Fibroblast of skin of back (primary cell): Measurements from ENCODE around the gene KCTD16.

Experiments
- DNase-seq: peaks from one replicate; pipeline ENCODE4 v3.0.0-alpha.2; 2013

KCTD16 gene

DNA sequence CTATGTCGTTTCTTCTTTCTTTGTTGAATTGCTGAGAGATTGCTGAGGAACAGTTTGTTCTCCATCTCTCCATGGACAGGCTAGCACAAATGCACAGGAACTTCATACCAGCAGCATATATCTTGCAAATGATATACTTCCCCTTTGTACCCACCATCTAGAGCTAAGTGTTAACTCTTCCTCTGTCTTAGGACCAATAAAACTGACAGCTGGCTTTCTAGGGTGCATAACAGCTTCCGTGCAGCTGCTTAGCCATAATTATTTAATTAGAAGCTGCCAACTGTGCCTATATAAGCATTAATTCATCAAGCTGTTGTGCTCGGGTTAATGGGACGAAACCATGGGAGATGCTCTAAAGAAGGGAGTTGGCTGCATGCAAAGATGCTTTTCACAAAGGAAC, 38.7 kb downstream of the KCTD16 start:
- no peak for DNase-seq

- no peak for DNase-seq
Measured at GRCh38 chr5:144210655-144211054, 40.0 kb downstream of the KCTD16 start.

- DNase-seq: no peak
Measured at GRCh38 chr5:144219869-144220268, 49.2 kb downstream of the KCTD16 start.

DNA sequence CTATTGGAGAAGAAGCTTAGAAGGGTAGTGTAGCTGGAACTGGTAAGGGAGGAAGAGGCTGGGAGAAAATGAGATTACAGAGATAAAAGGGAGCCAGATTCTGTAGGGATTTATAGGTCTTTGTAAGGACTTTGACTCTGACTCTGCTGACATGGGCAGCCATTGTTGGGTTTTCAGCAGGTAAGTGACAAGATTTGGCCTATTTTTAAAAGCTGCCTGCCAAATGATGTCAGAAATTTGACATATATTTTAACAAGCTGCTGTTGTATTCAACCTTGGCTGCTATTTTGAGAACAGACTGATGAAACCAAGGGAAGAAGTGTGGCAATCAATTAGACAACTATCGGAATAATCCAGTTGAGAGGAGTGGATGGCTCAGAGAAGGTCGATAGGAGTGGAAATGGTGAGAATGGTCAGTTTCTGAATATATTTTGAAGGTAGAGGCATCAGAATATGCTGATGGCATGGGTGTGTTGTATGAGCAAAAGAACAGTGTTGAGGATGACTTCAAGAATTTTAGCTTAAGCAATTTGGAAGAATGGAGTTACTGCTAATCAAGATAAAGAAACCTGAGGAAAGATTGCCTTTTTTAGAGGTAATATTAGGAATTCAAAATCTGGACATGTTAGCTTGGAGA, 56.8 kb downstream of the KCTD16 start:
- DNase-seq: no peak

- DNase-seq: no peak
Measured at GRCh38 chr5:144230806-144231205, 60.1 kb downstream of the KCTD16 start.

DNA sequence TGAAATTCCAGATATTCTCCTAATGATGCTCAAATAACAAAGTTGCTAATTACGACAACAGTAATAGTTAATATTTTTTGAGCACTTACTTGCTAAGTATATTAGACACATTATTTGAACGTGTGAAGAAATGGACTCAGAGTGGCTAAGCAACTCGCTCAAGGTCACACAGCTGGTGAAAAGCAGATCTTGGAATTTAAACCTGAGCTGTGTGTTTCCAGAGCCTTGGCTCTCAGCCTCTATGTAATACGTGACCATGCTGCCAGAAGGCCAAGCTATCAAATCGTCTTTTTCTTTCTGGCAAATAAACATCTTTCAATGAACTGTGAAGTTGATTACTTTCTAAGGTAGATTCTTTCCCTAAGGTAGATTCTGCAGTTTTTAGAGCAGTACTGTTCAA, 61.6 kb downstream of the KCTD16 start:
- no peak for DNase-seq

- DNase-seq: no peak
Measured at GRCh38 chr5:144236499-144236898, 65.8 kb downstream of the KCTD16 start.

- DNase-seq: no peak
Measured at GRCh38 chr5:144237851-144238250, 67.2 kb downstream of the KCTD16 start.

- DNase-seq: peak; percentile 12
Measured at GRCh38 chr5:144247131-144247530, 76.5 kb downstream of the KCTD16 start.

DNA sequence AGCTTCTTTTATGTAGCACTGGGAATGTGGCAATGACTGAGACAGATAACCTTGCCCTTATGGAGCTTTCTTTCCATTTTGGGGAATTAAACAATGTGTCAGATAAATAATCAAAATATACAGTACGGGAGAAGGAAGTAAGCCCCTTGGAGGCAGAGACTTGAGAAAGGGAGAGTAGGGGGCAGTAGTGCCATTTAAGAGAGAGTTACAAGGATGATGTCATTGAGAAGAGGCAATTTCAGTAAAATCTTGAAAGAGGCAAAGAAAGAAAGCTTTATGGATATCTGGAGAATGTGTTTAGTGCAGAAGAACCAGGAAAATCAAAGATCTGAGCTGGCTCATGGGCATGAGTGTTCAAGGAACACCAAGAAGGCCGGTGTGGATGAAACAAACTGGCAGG, 77.3 kb downstream of the KCTD16 start:
- DNase-seq: no peak

DNA sequence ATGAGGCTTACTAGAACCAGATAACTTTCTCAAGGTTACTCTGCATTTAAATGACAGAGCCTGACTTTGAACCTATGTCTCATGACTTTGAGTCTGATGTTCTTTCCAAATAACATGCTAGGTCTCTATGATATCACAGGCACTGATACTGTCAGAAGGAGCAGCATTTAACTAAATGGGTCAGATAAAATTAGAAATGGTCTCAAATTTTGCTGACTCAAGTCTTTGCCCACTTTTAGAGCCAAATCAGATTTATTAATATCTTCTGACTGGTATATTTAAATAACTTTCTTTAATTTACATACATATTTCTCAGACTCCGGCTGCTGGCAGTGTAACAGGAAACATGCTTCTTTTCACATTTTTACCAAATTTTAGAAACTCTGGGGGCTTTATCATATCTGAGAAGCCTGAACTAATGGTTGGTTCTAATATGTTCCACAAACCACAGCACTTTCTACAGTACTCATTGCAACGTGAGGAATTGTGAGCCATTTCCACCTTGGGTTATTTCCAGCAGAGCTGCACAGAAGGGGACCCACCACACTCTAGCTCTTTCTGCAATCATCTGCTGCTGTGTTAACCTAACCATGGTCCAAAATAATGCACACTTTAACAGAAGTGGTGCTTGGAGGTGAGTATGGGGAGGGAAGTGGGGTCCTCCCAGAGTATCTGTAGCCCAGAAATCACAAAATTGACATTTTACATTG, 79.2 kb downstream of the KCTD16 start:
- no peak for DNase-seq

DNA sequence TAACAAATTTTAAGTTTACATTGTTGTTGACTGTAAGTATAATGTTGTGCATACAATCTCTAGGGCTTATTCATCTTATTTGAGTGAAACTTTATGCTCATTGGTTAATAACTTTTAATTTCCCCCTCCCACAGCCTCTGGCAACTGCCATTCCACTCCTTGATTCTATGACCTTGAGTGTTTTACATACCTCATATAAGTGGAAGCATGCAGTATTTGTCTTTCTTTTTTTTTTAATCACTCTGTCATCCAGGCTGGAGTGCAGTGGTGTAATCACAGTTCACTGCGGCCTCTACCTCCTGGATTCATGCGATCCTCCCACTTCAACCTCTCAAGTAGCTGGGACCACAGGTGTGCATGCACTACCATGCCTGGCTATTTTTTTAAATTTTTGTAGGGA, 83.9 kb downstream of the KCTD16 start:
- DNase-seq: no peak

- no peak for DNase-seq
Measured at GRCh38 chr5:144260121-144260520, 89.4 kb downstream of the KCTD16 start.

DNA sequence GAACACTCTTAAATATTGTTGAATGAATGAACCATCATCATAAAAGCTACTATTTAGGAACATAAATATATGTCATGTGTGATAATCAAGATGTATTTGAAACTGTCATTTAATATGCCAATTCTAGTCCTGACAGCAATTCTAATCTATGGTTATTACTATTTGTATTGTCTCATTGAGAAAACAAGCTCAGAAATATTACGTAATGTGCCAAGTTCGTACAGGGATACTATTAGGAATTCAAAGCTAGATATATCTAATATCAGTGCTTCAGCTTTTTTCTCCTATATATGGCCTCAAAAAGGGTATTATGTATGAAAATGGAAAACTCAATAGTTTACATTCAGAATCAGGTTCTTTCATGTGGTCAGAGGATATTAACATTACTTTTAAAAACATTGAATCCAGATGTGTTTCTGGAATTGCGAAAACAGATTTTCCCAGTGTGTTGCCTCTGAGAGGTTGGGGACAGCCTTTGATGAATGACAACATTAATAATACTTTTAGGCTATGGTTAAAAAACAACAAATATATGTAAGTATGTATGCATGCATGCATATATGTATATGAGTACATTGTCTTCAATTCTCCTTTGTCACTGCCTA, 95.1 kb downstream of the KCTD16 start:
- DNase-seq: no peak

DNA sequence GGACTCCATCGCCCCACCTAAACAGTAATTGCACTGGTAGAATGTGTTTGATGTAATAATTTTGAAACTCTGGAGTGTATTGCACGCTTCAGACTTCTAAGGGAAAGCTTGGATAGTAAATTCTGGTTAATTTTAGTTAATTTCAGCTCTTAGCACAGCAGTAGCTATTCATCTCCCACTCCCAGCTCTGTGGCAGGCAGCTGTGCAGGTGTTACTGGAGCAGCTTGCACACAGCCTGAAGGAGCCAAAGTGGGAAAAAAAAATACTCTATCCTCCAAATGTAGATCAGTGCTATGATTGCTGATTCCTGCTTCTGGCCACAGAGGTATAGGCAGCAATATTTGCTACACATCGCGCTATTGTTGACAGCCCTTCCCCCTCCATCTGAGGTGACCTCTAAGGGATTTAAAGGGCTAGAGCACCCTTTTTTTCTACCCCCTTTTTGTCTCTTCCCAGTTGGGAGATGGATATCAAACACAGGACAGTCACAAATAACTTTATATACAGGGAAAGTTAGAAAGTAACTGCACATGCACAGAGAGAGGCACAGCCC, 97.4 kb downstream of the KCTD16 start:
- DNase-seq: no peak

- DNase-seq: no peak
Measured at GRCh38 chr5:144273232-144274027, 102.8 kb downstream of the KCTD16 start.

GRCh38 chr5:144275329-144275728, 104.7 kb downstream of the KCTD16 start:
- no peak for DNase-seq

DNA sequence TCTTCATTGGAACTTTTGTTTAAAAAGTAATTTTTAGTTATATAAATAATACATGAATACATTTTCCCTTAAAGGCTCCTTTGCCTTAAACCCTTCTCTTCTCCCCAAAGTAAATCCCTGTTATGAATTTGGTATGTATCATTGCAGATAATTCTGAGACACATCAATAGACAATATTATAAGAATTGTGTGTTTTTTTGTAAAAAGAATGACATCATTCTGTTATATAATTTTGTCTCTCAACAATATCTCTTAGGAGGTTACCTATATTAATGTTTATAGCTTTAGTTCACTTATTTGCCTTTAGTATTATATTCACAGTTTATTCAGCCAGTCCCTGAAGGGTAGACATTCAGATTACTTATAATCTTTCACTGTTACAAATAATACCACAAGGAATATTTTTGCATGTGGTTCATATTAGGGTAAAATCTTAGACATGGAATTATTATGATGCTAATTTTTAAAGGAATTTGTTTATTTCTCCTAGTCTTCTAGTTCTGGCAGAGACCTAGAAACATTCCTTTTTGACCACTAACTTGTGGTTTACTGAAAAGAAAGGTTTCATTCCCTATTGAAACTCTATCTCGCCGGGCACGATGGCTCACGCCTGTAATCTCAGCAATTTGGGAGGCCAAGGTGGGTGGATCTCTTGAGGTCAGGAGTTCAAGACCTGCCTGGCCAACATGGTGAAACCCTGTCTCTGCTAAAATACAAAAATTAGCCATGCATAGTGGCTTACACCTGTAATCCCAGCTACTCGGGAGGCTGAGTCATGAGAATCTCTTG, 105.6 kb downstream of the KCTD16 start:
- peak; percentile 2 for DNase-seq

- peak; percentile 2 for DNase-seq
Measured at GRCh38 chr5:144281784-144282183, 111.1 kb downstream of the KCTD16 start.

DNA sequence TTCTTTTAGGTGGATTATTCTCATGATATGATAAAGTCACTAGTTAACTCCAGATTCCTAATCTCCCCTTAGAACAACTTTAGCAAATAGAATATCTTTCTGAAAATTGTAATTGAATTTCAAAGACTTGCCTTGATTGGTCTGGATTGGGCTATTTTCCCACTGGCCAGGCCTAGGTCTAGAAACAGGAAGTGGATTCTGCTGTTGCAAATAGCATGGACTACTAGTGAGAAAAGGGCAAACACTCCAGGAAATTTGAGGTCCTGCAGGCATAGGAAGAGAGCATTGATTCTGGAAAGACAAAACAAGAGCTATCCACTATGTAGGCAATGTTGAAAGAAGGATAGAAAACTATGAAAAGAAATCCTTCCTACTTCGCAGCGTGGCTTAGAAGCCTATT, 113.4 kb downstream of the KCTD16 start:
- DNase-seq: no peak

- peak; percentile 13 for DNase-seq
Measured at GRCh38 chr5:144284931-144285502, 114.3 kb downstream of the KCTD16 start.

GRCh38 chr5:144289277-144289676, 118.6 kb downstream of the KCTD16 start:
- no peak for DNase-seq
